ENCODE data around the gene VAMP5. TPM values are rescaled to one million over a fixed set of nuclear protein-coding genes. Genes with fewer than 3 reads are reported as not detected.

The VAMP5 gene
- total and polyA plus RNA-seq, 9 of the 15 experiments (the other 6 are each of a cell fraction or from before 2014, with no cell fraction given): 0.54 to 1.9 (median 1.5) TPM; not detected in 2

DNA sequence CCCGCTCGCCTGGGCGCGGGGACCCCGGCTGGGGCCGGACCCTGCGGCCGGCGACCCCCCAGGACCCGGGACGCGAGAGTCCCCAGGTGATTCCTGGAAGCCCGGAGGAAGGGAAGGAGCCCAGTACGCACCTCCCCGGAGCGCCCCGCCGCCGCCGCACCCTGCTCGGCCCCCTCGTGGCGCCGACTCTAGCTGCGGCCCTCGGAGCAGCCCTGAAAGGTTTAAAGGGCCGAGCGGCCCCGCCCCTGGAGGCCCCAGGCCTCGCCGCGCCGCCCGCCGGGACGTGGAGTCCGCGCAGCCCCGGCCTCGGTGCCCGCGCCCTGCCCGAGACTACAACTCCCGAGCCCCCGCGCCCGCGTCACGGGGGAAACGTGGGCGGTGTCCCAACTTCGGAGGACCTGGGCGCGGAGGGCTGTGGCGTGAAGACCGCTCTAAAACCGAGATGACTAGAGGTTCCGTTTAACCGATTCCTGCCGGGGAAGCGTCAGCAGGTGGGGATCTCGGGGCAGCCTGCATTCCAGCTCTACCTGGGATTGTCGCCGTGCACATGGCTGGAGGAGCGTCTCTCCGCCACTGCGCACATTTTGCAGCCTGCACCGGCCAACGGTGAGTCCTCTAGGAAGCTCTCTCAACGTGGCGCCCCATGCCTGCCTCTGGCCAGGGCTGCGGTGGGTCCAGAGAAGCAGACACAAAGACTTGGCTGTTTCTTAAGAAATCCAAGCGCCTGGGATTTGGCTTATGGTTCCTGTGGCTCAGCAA, 18.4 kb downstream of the VAMP5 start, which contains the start of gene TMEM150A (continued):
- TF ChIP-seq XRCC5 (IDR thresholded peaks at IDR 0.05; ENCODE audit: low read depth, low read length): no peak
- no peak for TF ChIP-seq TEAD2 (tag; IDR thresholded peaks at IDR 0.05)
- no peak for TF ChIP-seq PCBP1 (IDR thresholded peaks at IDR 0.05; ENCODE audit: low read depth, low read length, poor library complexity, severe bottlenecking)
- TF ChIP-seq MCM5 (IDR thresholded peaks at IDR 0.05; ENCODE audit: low read depth): no peak
- TF ChIP-seq, protein P1, sequence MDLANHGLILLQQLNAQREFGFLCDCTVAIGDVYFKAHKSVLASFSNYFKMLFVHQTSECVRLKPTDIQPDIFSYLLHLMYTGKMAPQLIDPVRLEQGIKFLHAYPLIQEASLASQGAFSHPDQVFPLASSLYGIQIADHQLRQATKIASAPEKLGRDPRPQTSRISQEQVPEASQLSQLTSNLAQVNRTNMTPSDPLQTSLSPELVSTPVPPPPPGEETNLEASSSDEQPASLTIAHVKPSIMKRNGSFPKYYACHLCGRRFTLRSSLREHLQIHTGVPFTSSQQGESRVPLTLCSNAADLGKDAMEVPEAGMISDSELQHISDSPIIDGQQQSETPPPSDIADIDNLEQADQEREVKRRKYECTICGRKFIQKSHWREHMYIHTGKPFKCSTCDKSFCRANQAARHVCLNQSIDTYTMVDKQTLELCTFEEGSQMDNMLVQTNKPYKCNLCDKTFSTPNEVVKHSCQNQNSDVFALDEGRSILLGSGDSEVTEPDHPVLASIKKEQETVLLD (IDR thresholded peaks at IDR 0.05): no peak
- TF ChIP-seq SP1 (CRISPR knock-in tag; IDR thresholded peaks at IDR 0.05): no peak; the same call in 1 of the 2 replicates
- no peak for TF ChIP-seq NFE2L1 (tag; IDR thresholded peaks at IDR 0.05; ENCODE audit: borderline replicate concordance, low read depth)
- TF ChIP-seq DPF2 (IDR thresholded peaks at IDR 0.05): no peak
- no peak for TF ChIP-seq CREBBP (IDR thresholded peaks at IDR 0.05; ENCODE audit: low read depth, low read length)
- TF ChIP-seq ZBTB11 (CRISPR knock-in tag; IDR thresholded peaks at IDR 0.05): no peak; a peak in 1 of 6 replicates
- TF ChIP-seq LARP7 (IDR thresholded peaks at IDR 0.05): no peak
- peak; percentile 53 for TF ChIP-seq GABPA (tag; conservative IDR thresholded peaks at IDR 0.05; ENCODE audit: low read depth)
- no peak for TF ChIP-seq ZNF79 (CRISPR knock-in tag; IDR thresholded peaks at IDR 0.05; ENCODE audit: low read depth)
- peak; percentile 71 to 82 for TF ChIP-seq SIX5 (IDR thresholded peaks at IDR 0.05; ENCODE audit: borderline replicate concordance in 1 of 2, insufficient read depth in 1 of 2, low read depth in 1 of 2, low read length in 2 of 2)
- TF ChIP-seq CC2D1A (IDR thresholded peaks at IDR 0.05): no peak
- TF ChIP-seq CEBPG (CRISPR knock-in tag; IDR thresholded peaks at IDR 0.05): no peak
- peak in 1 of 2 experiments; percentile 34; a peak in 1 of 4 replicates for TF ChIP-seq CEBPG (tag; conservative IDR thresholded peaks at IDR 0.05 in 1 of 2, IDR thresholded peaks at IDR 0.05 in 1 of 2)
- peak; percentile 95 for TF ChIP-seq CREM (IDR thresholded peaks at IDR 0.05; ENCODE audit: low read depth)
- TF ChIP-seq ZNF224 (CRISPR knock-in tag; IDR thresholded peaks at IDR 0.05): no peak
- TF ChIP-seq TFE3 (CRISPR knock-in tag; IDR thresholded peaks at IDR 0.05): no peak

Data from K562 (cell line).